Measurements from ENCODE around the gene NDRG4. TPM values are rescaled to one million over a fixed set of nuclear protein-coding genes. Genes with fewer than 3 reads are reported as not detected.

Gene NDRG4
- total RNA-seq, 1 experiment from 2014 or later = 8.6 TPM

DNA sequence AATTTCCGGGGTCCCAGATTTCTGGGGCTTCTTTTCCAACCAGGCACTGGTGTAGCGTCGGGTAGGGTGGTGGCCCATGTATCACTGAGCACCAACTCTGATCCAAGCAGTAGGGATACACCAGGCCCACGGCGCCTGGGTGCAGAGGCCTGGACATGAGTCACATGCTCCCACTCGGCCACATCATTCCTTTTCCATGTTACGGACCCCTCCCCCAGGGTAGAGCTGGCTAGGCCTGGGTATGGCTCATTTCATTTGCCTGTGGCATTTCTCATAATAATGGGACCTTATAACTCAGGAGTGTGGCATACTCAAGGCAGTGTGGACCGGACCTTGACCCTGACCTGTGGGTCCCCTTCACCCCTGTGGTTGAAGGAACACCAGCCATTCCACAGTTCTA, 18.0 kb upstream of the NDRG4 start:
- CTCF ChIA-PET = no interaction called here
- intact Hi-C loops (cut with micrococcal nuclease) = no loop called here
- H2AFZ ChIP-seq (ENCODE audit: low read depth, low read length, poor library complexity, severe bottlenecking) = no peak overlapping the region
- DNase-seq (ENCODE audit: low read depth, low spot score) (no peak), ATAC-seq (no peak)
- H3K27me3 ChIP-seq (ENCODE audit: insufficient read depth, low read length) = no peaks in the 10 kb centered on the region
- H3K27ac ChIP-seq (ENCODE audit: low read depth, low read length) = no peak overlapping the region
- H3K9ac ChIP-seq (ENCODE audit: low read length) = no peak overlapping the region
- H4K20me1 ChIP-seq (ENCODE audit: insufficient read depth) = no peaks in the 10 kb centered on the region
- no peaks in the 10 kb centered on the region for H3K36me3 ChIP-seq (ENCODE audit: control insufficient read depth in 1 of 2, insufficient read depth in 2 of 2, low read length in 2 of 2)
- no peaks in the 10 kb centered on the region for H3K4me1 ChIP-seq (ENCODE audit: control insufficient read depth in 1 of 2, insufficient read depth in 2 of 2, low read length in 2 of 2)
- POLR2A ChIA-PET = no interaction called here
- no peak overlapping the region for H3K4me3 ChIP-seq (replicated peaks in 1 of 2; ENCODE audit: low read depth in 1 of 2, low read length in 2 of 2)
- no peaks in the 10 kb centered on the region for H3K9me3 ChIP-seq (ENCODE audit: control insufficient read depth in 1 of 2, insufficient read depth in 1 of 2, low read depth in 1 of 2, low read length in 2 of 2)
- RAD21 ChIA-PET (ENCODE audit: low non-redundant PET in 1 of 2, low total read pairs in 2 of 2, uncharacterized antibody in 2 of 2, unreplicated experiment in 2 of 2) = no interaction called here
- H3K4me2 ChIP-seq (ENCODE audit: low read length) = no peak overlapping the region
- no TSS peak for BruUV-seq (replicated peaks)
- TF ChIP-seq EZH2phosphoT487 (IDR thresholded peaks at IDR 0.05; ENCODE audit: borderline replicate concordance) = no peak
- TF ChIP-seq, protein P1, sequence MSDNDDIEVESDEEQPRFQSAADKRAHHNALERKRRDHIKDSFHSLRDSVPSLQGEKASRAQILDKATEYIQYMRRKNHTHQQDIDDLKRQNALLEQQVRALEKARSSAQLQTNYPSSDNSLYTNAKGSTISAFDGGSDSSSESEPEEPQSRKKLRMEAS (IDR thresholded peaks at IDR 0.05) = no peak
- TF ChIP-seq ELF1 (IDR thresholded peaks at IDR 0.05; ENCODE audit: borderline replicate concordance, low read depth) = no peak
- H3K79me2 ChIP-seq (ENCODE audit: insufficient read depth, low read length) = no peaks in the 10 kb centered on the region
- no peaks in the 10 kb centered on the region for H3K9me2 ChIP-seq (ENCODE audit: insufficient read depth)

DNA sequence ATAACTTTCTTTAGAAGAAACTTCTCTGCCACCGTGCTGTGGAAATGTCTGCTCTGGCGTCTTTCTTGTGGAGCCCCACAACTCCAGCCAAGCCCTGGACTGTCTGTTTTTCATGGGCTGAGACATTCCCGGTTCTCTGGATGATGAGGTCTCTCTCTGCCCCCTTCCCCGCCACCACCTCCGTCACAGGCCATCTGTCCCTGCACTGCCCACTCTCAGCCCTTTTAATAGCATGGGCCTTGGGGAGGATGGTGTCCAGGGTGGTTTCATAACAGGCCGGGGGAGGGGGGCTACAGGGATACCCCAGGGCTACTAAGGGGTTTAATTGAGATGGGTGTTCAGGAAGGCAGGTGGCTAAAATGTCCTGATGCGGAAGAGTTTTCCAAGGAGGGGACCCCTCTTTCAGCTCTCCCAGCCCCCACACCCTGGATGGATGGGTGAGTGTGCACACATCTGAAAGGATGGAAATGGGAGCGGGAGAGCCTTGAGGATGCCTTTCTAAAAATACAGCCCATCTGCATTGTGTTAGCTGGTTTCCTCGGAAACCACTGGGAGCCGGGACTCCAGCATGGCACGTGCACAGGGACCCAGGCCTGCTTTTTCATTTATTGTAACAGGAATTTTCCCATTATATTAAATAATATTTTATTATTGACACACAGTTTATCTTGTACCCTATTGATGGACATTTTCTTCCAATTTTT, 14.6 kb upstream of the NDRG4 start:
- Histone ChIP-seq H3K9me3 (ENCODE audit: control insufficient read depth in 1 of 2, insufficient read depth in 1 of 2, low read depth in 1 of 2, low read length in 2 of 2) (no peaks in the 10 kb centered on the region), H3K4me3 (replicated peaks in 1 of 2; ENCODE audit: low read depth in 1 of 2, low read length in 2 of 2) (no peak overlapping the region), H4K20me1 (ENCODE audit: insufficient read depth) (no peaks in the 10 kb centered on the region), H3K79me2 (ENCODE audit: insufficient read depth, low read length) (no peaks in the 10 kb centered on the region), H3K27me3 (ENCODE audit: insufficient read depth, low read length) (no peaks in the 10 kb centered on the region), H2AFZ (ENCODE audit: low read depth, low read length, poor library complexity, severe bottlenecking) (no peak overlapping the region), H3K4me2 (ENCODE audit: low read length) (no peak overlapping the region), H3K9ac (ENCODE audit: low read length) (no peak overlapping the region), H3K27ac (ENCODE audit: low read depth, low read length) (no peak overlapping the region), H3K9me2 (ENCODE audit: insufficient read depth) (no peaks in the 10 kb centered on the region), H3K36me3 (ENCODE audit: control insufficient read depth in 1 of 2, insufficient read depth in 2 of 2, low read length in 2 of 2) (no peaks in the 10 kb centered on the region), H3K4me1 (ENCODE audit: control insufficient read depth in 1 of 2, insufficient read depth in 2 of 2, low read length in 2 of 2) (peaks cover 0 to 3% of the 10 kb centered on the region in 2 experiments; a peak in 1 of 4 replicates)
- no TSS peak for BruUV-seq (replicated peaks)
- POLR2A ChIA-PET = no interaction called here
- RAD21 ChIA-PET (ENCODE audit: low non-redundant PET in 1 of 2, low total read pairs in 2 of 2, uncharacterized antibody in 2 of 2, unreplicated experiment in 2 of 2) = no interaction called here
- ATAC-seq (no peak), DNase-seq (ENCODE audit: low read depth, low spot score) (no peak)
- intact Hi-C loops (cut with micrococcal nuclease) = loop anchor here (5.0 kb wide), 2 partner anchors 343 to 463 kb away; no protein-coding TSS in a partner anchor
- CTCF ChIA-PET = interaction anchor here (1.3 to 5.0 kb wide), 3 partner anchors 146 to 176 kb away, joined by 7 to 92 read pairs (median 18); no protein-coding TSS in a partner anchor
- TF ChIP-seq, protein P2, sequence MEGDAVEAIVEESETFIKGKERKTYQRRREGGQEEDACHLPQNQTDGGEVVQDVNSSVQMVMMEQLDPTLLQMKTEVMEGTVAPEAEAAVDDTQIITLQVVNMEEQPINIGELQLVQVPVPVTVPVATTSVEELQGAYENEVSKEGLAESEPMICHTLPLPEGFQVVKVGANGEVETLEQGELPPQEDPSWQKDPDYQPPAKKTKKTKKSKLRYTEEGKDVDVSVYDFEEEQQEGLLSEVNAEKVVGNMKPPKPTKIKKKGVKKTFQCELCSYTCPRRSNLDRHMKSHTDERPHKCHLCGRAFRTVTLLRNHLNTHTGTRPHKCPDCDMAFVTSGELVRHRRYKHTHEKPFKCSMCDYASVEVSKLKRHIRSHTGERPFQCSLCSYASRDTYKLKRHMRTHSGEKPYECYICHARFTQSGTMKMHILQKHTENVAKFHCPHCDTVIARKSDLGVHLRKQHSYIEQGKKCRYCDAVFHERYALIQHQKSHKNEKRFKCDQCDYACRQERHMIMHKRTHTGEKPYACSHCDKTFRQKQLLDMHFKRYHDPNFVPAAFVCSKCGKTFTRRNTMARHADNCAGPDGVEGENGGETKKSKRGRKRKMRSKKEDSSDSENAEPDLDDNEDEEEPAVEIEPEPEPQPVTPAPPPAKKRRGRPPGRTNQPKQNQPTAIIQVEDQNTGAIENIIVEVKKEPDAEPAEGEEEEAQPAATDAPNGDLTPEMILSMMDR (IDR thresholded peaks at IDR 0.05 in 2 of 3, conservative IDR thresholded peaks at IDR 0.05 in 1 of 3; ENCODE audit: borderline replicate concordance in 1 of 3, insufficient read depth in 1 of 3, low read depth in 2 of 3, low read length in 2 of 3) = no peak
- no peak for TF ChIP-seq JUND (IDR thresholded peaks at IDR 0.05)
- no peak for TF ChIP-seq ZBTB33 (IDR thresholded peaks at IDR 0.05; ENCODE audit: extremely low read depth, insufficient replicate concordance, low read length)
- TF ChIP-seq ELF1 (IDR thresholded peaks at IDR 0.05; ENCODE audit: borderline replicate concordance, low read depth) = no peak
- no peak for TF ChIP-seq POLR2AphosphoS5 (IDR thresholded peaks at IDR 0.05; ENCODE audit: low read depth, low read length)
- TF ChIP-seq ATF3 (IDR thresholded peaks at IDR 0.05) = no peak
- TF ChIP-seq, protein P1 (IDR thresholded peaks at IDR 0.05) = no peak
- TF ChIP-seq SP1 (IDR thresholded peaks at IDR 0.05; ENCODE audit: low read depth) = no peak
- no peak for TF ChIP-seq FOSL1 (IDR thresholded peaks at IDR 0.05; ENCODE audit: low read depth)
- TF ChIP-seq CBX3 (IDR thresholded peaks at IDR 0.05; ENCODE audit: low read depth) = no peak

Measured in HCT116 (cell line).